Measurements from ENCODE around the gene MGAT4C. TPM values are rescaled to one million over a fixed set of nuclear protein-coding genes. Genes with fewer than 3 reads are reported as not detected.

Gene MGAT4C
- total and polyA plus RNA-seq, 2 of the 8 experiments (the other 6 are each of a cell fraction or from before 2014, with no cell fraction given): 1.6 to 2.5 TPM

DNA sequence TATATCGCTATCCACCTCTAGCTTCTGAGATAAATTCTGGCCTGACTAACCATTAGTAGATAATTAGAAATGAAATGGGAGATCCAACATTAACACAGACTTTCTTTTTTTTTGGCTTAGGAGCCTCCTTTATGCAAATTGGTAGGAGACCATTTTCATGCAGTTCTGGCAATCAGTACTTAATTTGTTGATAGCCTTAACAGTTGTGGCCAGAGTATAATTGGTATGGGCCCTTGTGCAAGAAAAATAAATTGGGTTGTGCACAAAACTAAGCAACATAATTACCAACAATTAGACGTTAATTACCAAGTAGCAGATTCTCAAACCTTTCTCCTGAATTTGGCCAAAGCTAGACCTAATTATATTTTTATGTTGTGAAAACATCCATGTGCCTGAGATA lies 111.0 kb downstream of the MGAT4C start:
- Histone ChIP-seq H3K27me3 (replicated peaks in 1 of 4; ENCODE audit: control insufficient read depth in 3 of 4, extremely low read depth in 1 of 4, insufficient read depth in 3 of 4, low read length in 3 of 4) (no peaks in the 10 kb centered on the region), H3K56ac (replicated peaks; ENCODE audit: insufficient read length, low read depth, low read length) (no peak overlapping the region), H4K91ac (replicated peaks; ENCODE audit: insufficient read length, low read length) (no peak overlapping the region), H3K23me2 (ENCODE audit: low read depth, low read length) (no peaks in the 10 kb centered on the region), H2AK5ac (ENCODE audit: low read depth, low read length) (no peak overlapping the region), H3K36me3 (ENCODE audit: control insufficient read depth in 2 of 4, insufficient read depth in 4 of 4, low read length in 3 of 4) (no peaks in the 10 kb centered on the region), H2BK15ac (ENCODE audit: low read length) (no peak overlapping the region), H3K4me3 (ENCODE audit: extremely low read depth in 1 of 4, insufficient read depth in 2 of 4, low read depth in 3 of 4, low read length in 4 of 4) (no peak overlapping the region), H2BK5ac (ENCODE audit: low read depth, low read length) (no peak overlapping the region), H4K20me1 (replicated peaks in 1 of 2; ENCODE audit: control insufficient read depth in 1 of 2, insufficient read depth in 2 of 2, low read length in 2 of 2) (no peaks in the 10 kb centered on the region), H2AFZ (ENCODE audit: low read length) (no peak overlapping the region), H3K14ac (ENCODE audit: insufficient read length) (no peak overlapping the region), H3K4me1 (replicated peaks in 1 of 4; ENCODE audit: control insufficient read depth in 3 of 4, insufficient read depth in 4 of 4, low read length in 3 of 4) (0 out of 7 replicates have a peak, but pooled peaks cover 0 to 4% (median 0%) of the 10 kb centered on the region in 4 experiments), H2BK20ac (ENCODE audit: low read length) (no peak overlapping the region), H3K79me2 (ENCODE audit: control insufficient read depth in 1 of 2, insufficient read depth in 2 of 2, low read length in 2 of 2) (no peaks in the 10 kb centered on the region), H2BK120ac (replicated peaks; ENCODE audit: low read depth, low read length) (no peak overlapping the region), H2BK12ac (ENCODE audit: low read depth, low read length) (no peak overlapping the region), H3K23ac (ENCODE audit: insufficient read length) (no peak overlapping the region), H3K9ac (replicated peaks in 1 of 4; ENCODE audit: extremely low read depth in 1 of 4, low read depth in 3 of 4, low read length in 3 of 4) (no peak overlapping the region), H3K9me3 (ENCODE audit: insufficient read depth in 2 of 2, low read depth in 1 of 2, low read length in 1 of 2) (no peaks in the 10 kb centered on the region), H3K4me2 (ENCODE audit: insufficient read depth in 1 of 2, low read depth in 2 of 2, low read length in 2 of 2) (no peak overlapping the region), H3K79me1 (ENCODE audit: low read depth, low read length) (no peaks in the 10 kb centered on the region), H4K8ac (ENCODE audit: extremely low read depth, insufficient read depth, low read length) (no peak overlapping the region), H3K27ac (ENCODE audit: low read depth, low read length) (no peak overlapping the region), H3K18ac (ENCODE audit: extremely low read depth, low read length) (no peak overlapping the region), H4K5ac (ENCODE audit: insufficient read length, low read depth, low read length) (no peak overlapping the region), H3K4ac (replicated peaks; ENCODE audit: insufficient read length, low read depth, low read length) (no peak overlapping the region)
- ChIA-PET CTCF (ENCODE audit: partially characterized antibody) (no interaction called here), POLR2A (ENCODE audit: partially characterized antibody) (interaction anchor here (0.7 kb wide), 1 partner anchor 129 kb away, joined by 3 read pairs; no protein-coding TSS in a partner anchor)
- no peak for FAIRE-seq
- DNase-seq (ENCODE audit: low read depth in 1 of 2, low spot score in 2 of 2): no peak
- TF ChIP-seq KDM4A (IDR thresholded peaks at IDR 0.05; ENCODE audit: low read depth, low read length, severe bottlenecking) (no peak), HDAC6 (IDR thresholded peaks at IDR 0.05; ENCODE audit: low read depth, low read length) (no peak), BACH1 (IDR thresholded peaks at IDR 0.05; ENCODE audit: low read length) (no peak), CEBPB (IDR thresholded peaks at IDR 0.05; ENCODE audit: low read depth, low read length) (no peak), TBP (IDR thresholded peaks at IDR 0.05; ENCODE audit: low read depth, low read length) (no peak), NRF1 (IDR thresholded peaks at IDR 0.05; ENCODE audit: low read depth, low read length) (no peak), RNF2 (IDR thresholded peaks at IDR 0.05; ENCODE audit: borderline replicate concordance, low read depth, low read length, missing control alignments, poor library complexity, severe bottlenecking) (no peak), POU5F1 (IDR thresholded peaks at IDR 0.05; ENCODE audit: low read depth, low read length) (no peak), RBBP5 (IDR thresholded peaks at IDR 0.05; ENCODE audit: borderline replicate concordance, low read depth, low read length) (no peak), TAF7 (optimal IDR thresholded peaks at IDR 0.05; ENCODE audit: borderline replicate concordance, low read depth, low read length) (no peak), CHD2 (IDR thresholded peaks at IDR 0.05; ENCODE audit: low read length) (no peak), RAD21 (IDR thresholded peaks at IDR 0.05 in 1 of 2, conservative IDR thresholded peaks at IDR 0.05 in 1 of 2; ENCODE audit: low read depth in 2 of 2, low read length in 2 of 2) (no peak), ASH2L (IDR thresholded peaks at IDR 0.05; ENCODE audit: low read length) (no peak)
- TF ChIP-seq, protein P1, sequence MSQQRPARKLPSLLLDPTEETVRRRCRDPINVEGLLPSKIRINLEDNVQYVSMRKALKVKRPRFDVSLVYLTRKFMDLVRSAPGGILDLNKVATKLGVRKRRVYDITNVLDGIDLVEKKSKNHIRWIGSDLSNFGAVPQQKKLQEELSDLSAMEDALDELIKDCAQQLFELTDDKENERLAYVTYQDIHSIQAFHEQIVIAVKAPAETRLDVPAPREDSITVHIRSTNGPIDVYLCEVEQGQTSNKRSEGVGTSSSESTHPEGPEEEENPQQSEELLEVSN (IDR thresholded peaks at IDR 0.05): no peak
- 81% methylated on average over 2 of the region's 2 CpGs; no CpG with 5 or more reads in 1 of the 2 experiments for WGBS, 2 experiments (ENCODE audit: extremely low coverage in 1 of 2, insufficient coverage in 1 of 2, insufficient read length in 1 of 2, insufficient replicate concordance in 2 of 2, low coverage in 1 of 2, low lambda C conversion rate in 2 of 2, missing lambda C conversion rate in 1 of 2)

Data from H1 (cell line).